SU-DHL-6 (cell line): ENCODE results near the gene SPATA22.

Experiments used
- EZH2phosphoT487 ChIP-seq: fragments of 200-600 bp; sonication (generic), shearing (Covaris generic); conservative IDR thresholded peaks from 2 replicates; pipeline ENCODE4 v1.6.1; 2018; ENCODE audit warnings: mild to moderate bottlenecking, antibody characterized with exemption, low read length, moderate library complexity, mixed read lengths
- TF ChIP-seq, protein P1 (sequence below): fragments of 200-600 bp; sonication (generic); IDR thresholded peaks from one replicate; pipeline ENCODE4 v1.5.1; 2017; ENCODE audit warnings: antibody characterized with exemption, mild to moderate bottlenecking, low read length, moderate library complexity; ENCODE audit not compliant: insufficient read depth, poor library complexity, severe bottlenecking

DNA sequence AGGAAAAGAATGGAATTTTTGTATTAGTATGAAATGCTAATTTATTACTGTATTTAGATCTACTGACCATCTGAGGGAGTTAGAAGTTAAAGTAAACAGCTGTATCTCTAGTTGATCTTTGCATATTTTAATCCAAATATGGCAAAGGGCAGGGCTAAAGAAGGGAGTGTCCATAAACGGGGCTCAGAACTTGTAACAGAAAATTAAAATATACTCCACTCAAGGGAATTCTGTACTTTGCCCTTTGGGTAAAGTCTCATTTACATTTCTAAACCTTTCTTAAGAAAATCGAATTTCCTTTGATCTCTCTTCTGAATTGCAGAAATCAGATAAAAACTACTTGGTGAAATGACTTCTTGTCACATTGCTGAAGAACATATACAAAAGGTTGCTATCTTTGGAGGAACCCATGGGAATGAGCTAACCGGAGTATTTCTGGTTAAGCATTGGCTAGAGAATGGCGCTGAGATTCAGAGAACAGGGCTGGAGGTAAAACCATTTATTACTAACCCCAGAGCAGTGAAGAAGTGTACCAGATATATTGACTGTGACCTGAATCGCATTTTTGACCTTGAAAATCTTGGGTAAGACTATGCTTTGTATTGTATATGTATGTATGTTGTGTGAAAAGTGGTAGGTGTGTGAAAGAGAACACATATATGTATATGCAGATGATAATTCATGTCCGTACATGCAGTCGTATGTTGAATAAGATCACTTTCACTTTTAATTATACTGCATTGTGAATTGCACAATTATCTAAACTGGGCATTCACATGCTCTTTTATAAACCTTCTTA, 4.4 kb upstream of the SPATA22 start, which contains the start of gene ASPA:
- TF ChIP-seq, protein P1, sequence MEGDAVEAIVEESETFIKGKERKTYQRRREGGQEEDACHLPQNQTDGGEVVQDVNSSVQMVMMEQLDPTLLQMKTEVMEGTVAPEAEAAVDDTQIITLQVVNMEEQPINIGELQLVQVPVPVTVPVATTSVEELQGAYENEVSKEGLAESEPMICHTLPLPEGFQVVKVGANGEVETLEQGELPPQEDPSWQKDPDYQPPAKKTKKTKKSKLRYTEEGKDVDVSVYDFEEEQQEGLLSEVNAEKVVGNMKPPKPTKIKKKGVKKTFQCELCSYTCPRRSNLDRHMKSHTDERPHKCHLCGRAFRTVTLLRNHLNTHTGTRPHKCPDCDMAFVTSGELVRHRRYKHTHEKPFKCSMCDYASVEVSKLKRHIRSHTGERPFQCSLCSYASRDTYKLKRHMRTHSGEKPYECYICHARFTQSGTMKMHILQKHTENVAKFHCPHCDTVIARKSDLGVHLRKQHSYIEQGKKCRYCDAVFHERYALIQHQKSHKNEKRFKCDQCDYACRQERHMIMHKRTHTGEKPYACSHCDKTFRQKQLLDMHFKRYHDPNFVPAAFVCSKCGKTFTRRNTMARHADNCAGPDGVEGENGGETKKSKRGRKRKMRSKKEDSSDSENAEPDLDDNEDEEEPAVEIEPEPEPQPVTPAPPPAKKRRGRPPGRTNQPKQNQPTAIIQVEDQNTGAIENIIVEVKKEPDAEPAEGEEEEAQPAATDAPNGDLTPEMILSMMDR = no peak
- TF ChIP-seq EZH2phosphoT487 = no peak
